HFF-Myc (cell line): ENCODE data around the gene TSKU.
"Not testable (repeated sequence)": the region's sequence is repeated elsewhere in the genome, so short reads cannot be mapped to it uniquely, and the experiment has no call there.

Source experiments
- DNase-seq: peaks from one replicate; pipeline ENCODE4 v3.0.0-alpha.2; 2011; ENCODE audit warnings: low read depth; ENCODE audit errors: extremely low read depth
- H3K4me3 ChIP-seq: replicated peaks from 2 replicates; pipeline ENCODE4 v1.5.1; 2011; ENCODE audit warnings: low read depth, mild to moderate bottlenecking, control low read depth, low read length
- CTCF ChIP-seq: IDR thresholded peaks from 2 replicates; pipeline ENCODE4 v1.5.1; 2012; ENCODE audit warnings: mild to moderate bottlenecking, low read depth, low read length, control low read depth; ENCODE audit errors: missing control alignments

TSKU gene, protein sequence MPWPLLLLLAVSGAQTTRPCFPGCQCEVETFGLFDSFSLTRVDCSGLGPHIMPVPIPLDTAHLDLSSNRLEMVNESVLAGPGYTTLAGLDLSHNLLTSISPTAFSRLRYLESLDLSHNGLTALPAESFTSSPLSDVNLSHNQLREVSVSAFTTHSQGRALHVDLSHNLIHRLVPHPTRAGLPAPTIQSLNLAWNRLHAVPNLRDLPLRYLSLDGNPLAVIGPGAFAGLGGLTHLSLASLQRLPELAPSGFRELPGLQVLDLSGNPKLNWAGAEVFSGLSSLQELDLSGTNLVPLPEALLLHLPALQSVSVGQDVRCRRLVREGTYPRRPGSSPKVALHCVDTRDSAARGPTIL

GRCh38 chr11:76783294-76783895, at the start of gene TSKU:
TSKU (plus strand) TSS chr11:76783356; CDS start chr11:76795617, 12,261 bp downstream.
- peak within 1 kb of the TSS; percentile 87 for H3K4me3 ChIP-seq
- TF ChIP-seq CTCF, result no peak
- no peak for DNase-seq

DNA sequence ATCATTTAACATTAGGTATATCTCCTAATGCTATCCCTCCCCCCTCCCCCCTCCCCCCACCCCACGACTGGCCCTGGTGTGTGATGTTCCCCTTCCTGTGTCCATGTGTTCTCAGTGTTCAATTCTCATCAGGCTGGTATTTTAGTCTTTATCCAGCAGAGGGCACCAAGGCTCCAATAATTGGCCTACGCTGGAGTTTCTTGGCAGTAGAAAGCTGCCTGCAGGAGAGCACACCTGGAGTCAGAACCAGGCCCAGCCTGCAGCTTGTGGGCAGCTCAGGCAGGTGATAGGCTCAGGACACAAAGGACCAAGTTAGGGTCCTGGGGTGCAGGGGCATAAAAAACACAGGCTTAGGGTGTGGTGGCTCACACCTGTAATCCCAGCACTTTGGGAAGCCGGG, 49.2 kb upstream of the TSKU start:
- DNase-seq, H3K4me3 ChIP-seq: not testable (repeated sequence)
- peak; percentile 40 for TF ChIP-seq CTCF

DNA sequence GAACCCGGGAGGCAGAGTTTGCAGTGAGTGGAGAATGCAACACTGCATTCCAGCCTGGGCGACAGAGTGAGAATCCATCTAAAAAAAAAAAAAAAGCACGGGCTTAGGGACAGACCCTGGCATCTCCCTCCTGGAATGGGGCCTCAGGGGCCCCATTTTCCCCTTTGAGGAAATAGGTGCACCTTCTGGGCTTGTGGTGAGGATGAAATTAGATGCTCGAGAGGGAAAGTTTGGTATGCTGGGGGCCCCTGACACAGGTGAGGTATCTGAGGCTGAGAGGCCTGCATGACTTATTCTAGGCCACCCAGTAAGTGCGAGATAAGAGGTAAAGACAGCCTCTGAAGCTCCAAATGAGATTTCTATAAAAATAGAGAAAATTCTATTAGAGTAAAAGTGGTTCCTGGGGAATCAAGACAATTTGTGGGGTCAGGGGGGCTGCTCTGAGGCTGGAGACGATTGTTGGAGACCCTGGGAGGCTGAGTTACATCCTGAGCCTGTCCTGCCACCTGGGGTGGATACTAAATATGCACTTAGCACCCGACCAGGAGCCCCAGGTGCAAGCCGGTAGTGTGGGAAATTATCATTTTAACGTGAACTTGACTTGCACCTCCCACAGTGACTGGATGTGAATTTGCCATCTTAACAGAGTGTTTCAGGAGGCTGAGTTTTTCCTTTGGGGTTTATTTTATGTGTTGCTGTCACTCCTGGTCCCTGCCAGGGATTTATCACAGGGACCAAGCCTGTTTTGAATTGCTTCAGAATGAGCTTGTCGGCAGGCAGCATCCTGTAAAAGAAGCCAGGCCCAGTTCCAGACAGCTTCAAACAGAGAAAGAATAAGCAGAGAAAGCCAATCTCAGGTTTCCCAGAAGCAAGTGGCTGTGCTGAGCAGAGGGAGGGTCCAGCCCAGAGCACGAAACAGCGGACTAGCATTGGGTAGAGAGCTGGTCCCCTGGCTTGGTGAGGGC, 48.4 kb upstream of the TSKU start:
- no peak for DNase-seq
- H3K4me3 ChIP-seq, result no peak overlapping the region
- no peak for TF ChIP-seq CTCF

DNA sequence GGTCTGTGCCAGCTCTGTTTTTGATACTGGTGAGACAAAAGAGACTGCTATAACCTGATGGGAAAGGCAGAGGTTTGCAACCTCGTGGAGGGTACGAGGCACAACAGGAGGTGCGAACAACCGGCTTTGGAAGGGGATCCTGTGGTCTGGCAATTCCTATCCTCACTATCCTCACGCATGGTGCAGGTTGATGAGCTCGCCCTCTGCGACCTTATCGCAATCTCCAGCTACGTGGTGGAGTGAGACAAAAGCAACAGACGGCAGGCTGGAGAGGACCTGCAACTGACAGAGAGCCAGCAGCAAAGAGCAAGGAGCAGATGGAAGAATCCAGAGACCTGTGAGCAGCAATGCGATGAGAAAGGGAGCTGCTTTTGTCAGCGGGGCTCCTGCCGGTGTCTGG, 47.3 kb upstream of the TSKU start:
- TF ChIP-seq CTCF, result no peak
- no peak overlapping the region for H3K4me3 ChIP-seq
- no peak for DNase-seq

DNA sequence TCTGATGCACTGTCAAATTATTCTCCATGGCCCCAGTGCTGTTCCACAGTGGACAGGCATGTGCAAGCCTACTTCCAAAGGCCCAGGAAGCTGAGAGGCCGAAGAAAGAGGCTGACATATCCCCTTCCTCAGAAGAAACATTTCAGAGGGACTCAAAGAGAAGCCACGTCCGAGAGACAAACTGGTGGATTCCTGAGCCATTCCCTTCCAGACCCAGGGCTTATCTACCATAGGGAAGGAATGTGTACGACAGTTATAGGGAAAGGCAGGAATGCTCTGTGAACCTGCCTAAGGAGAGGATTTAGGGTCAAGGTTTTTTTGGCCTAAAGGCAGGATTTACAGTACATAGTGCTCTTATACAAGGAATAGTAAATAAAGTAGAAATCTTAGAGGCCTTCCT, 46.9 kb upstream of the TSKU start:
- no peak overlapping the region for H3K4me3 ChIP-seq
- no peak for TF ChIP-seq CTCF
- DNase-seq, result no peak

GRCh38 chr11:76736773-76737495, 46.2 kb upstream of the TSKU start:
- no peak for DNase-seq
- no peak for TF ChIP-seq CTCF
- H3K4me3 ChIP-seq, result no peak overlapping the region
